ENCODE measurements around the gene ERC1.

Gene ERC1

GRCh38 chr12:1006255-1006654, 15.2 kb downstream of the ERC1 start:
- no peak overlapping the region for H3K4me3 ChIP-seq (ENCODE audit: severe bottlenecking)
- no peak for TF ChIP-seq CTCF (IDR thresholded peaks at IDR 0.05; ENCODE audit: poor library complexity, severe bottlenecking)
- DNase-seq (ENCODE audit: low spot score) (no peak), ATAC-seq (ENCODE audit: low read depth) (peak; percentile 71; the same call in 2 of the 3 replicates)
- H3K9me3 ChIP-seq (ENCODE audit: severe bottlenecking), result no peaks in the 10 kb centered on the region
- peak overlapping the region; percentile 3 for H3K27ac ChIP-seq (ENCODE audit: poor library complexity, severe bottlenecking)
- H3K4me1 ChIP-seq (ENCODE audit: insufficient read depth, poor library complexity, severe bottlenecking), result peaks cover 17% of the 10 kb centered on the region
- peaks cover 15% of the 10 kb centered on the region for H3K36me3 ChIP-seq (ENCODE audit: low read depth)
- no peaks in the 10 kb centered on the region for H3K27me3 ChIP-seq (ENCODE audit: insufficient read depth, poor library complexity, severe bottlenecking)

GRCh38 chr12:1007276-1007675, 16.3 kb downstream of the ERC1 start:
- Histone ChIP-seq H3K4me3 (ENCODE audit: severe bottlenecking) (no peak overlapping the region), H3K36me3 (ENCODE audit: low read depth) (peaks cover 11% of the 10 kb centered on the region), H3K27ac (ENCODE audit: poor library complexity, severe bottlenecking) (no peak overlapping the region), H3K27me3 (ENCODE audit: insufficient read depth, poor library complexity, severe bottlenecking) (no peaks in the 10 kb centered on the region), H3K9me3 (ENCODE audit: severe bottlenecking) (no peaks in the 10 kb centered on the region), H3K4me1 (ENCODE audit: insufficient read depth, poor library complexity, severe bottlenecking) (peaks cover 20% of the 10 kb centered on the region)
- TF ChIP-seq CTCF (IDR thresholded peaks at IDR 0.05; ENCODE audit: poor library complexity, severe bottlenecking), result no peak
- DNase-seq (ENCODE audit: low spot score) (no peak), ATAC-seq (ENCODE audit: low read depth) (no peak)

GRCh38 chr12:1007994-1008393, 17.0 kb downstream of the ERC1 start:
- ATAC-seq (ENCODE audit: low read depth), result no peak
- no peak for DNase-seq (ENCODE audit: low spot score)
- peaks cover 11% of the 10 kb centered on the region for H3K36me3 ChIP-seq (ENCODE audit: low read depth)
- peaks cover 26% of the 10 kb centered on the region for H3K4me1 ChIP-seq (ENCODE audit: insufficient read depth, poor library complexity, severe bottlenecking)
- no peak overlapping the region for H3K4me3 ChIP-seq (ENCODE audit: severe bottlenecking)
- H3K27me3 ChIP-seq (ENCODE audit: insufficient read depth, poor library complexity, severe bottlenecking), result no peaks in the 10 kb centered on the region
- TF ChIP-seq CTCF (IDR thresholded peaks at IDR 0.05; ENCODE audit: poor library complexity, severe bottlenecking), result no peak
- H3K27ac ChIP-seq (ENCODE audit: poor library complexity, severe bottlenecking), result no peak overlapping the region
- H3K9me3 ChIP-seq (ENCODE audit: severe bottlenecking), result no peaks in the 10 kb centered on the region

- peaks cover 36% of the 10 kb centered on the region for H3K4me1 ChIP-seq (ENCODE audit: insufficient read depth, poor library complexity, severe bottlenecking)
- no peaks in the 10 kb centered on the region for H3K9me3 ChIP-seq (ENCODE audit: severe bottlenecking)
- no peak overlapping the region for H3K4me3 ChIP-seq (ENCODE audit: severe bottlenecking)
- no peak for TF ChIP-seq CTCF (IDR thresholded peaks at IDR 0.05; ENCODE audit: poor library complexity, severe bottlenecking)
- ATAC-seq (ENCODE audit: low read depth) (no peak), DNase-seq (ENCODE audit: low spot score) (no peak)
- H3K27ac ChIP-seq (ENCODE audit: poor library complexity, severe bottlenecking), result no peak overlapping the region
- peaks cover 4% of the 10 kb centered on the region for H3K36me3 ChIP-seq (ENCODE audit: low read depth)
- no peaks in the 10 kb centered on the region for H3K27me3 ChIP-seq (ENCODE audit: insufficient read depth, poor library complexity, severe bottlenecking)
These were observed 20.1 kb downstream of the ERC1 start for GRCh38 chr12:1011091-1011490.

GRCh38 chr12:1013618-1014489, 22.8 kb downstream of the ERC1 start:
- peak; percentile 99 for ATAC-seq (ENCODE audit: low read depth)
- Histone ChIP-seq H3K27me3 (ENCODE audit: insufficient read depth, poor library complexity, severe bottlenecking) (no peaks in the 10 kb centered on the region), H3K4me3 (ENCODE audit: severe bottlenecking) (no peak overlapping the region), H3K9me3 (ENCODE audit: severe bottlenecking) (no peaks in the 10 kb centered on the region), H3K36me3 (ENCODE audit: low read depth) (peaks cover 4% of the 10 kb centered on the region; the same call in 1 of the 2 replicates), H3K4me1 (ENCODE audit: insufficient read depth, poor library complexity, severe bottlenecking) (peaks cover 32% of the 10 kb centered on the region), H3K27ac (ENCODE audit: poor library complexity, severe bottlenecking) (peak overlapping the region; percentile 83)
- peak; percentile 90 for DNase-seq (ENCODE audit: low spot score)
- no peak for TF ChIP-seq CTCF (IDR thresholded peaks at IDR 0.05; ENCODE audit: poor library complexity, severe bottlenecking)

All from RWPE2 (cell line).